Left lung (tissue), 14 donors: Measurements from ENCODE around the gene DNAJB14. TPM values are rescaled to one million over a fixed set of nuclear protein-coding genes. Genes with fewer than 3 reads are reported as not detected.

Experiments used
- ATAC-seq: fragments of 200-7000 bp; cut with Tn5 transposase; one replicate; pipeline ENCODE4 v1.9.1; 2020; ENCODE audit warnings: moderate library complexity
- DNase-seq, 4 donors: peaks; one replicate each; pipeline ENCODE4 v3.0.0-alpha.2; 2013 to 2020
- H3K27ac ChIP-seq, 2 donors: fragments of 200-600 bp; sonication (generic) in 1 of 2; one replicate each; pipeline versions ENCODE4 v1.5.0 to v1.8.0; 2020 to 2021
- H3K27me3 ChIP-seq, 2 donors: fragments of 200-600 bp; sonication (generic) in 1 of 2; one replicate each; pipeline versions ENCODE4 v1.5.0 to v1.8.0; 2020 to 2021
- H3K36me3 ChIP-seq, 2 donors: fragments of 200-600 bp; sonication (generic) in 1 of 2; one replicate each; pipeline versions ENCODE4 v1.5.0 to v1.8.0; 2020 to 2021
- H3K4me1 ChIP-seq, 2 donors: fragments of 200-600 bp; one replicate each; pipeline ENCODE4 v1.8.0; 2021
- H3K4me3 ChIP-seq, 2 donors: fragments of 200-600 bp; sonication (generic) in 1 of 2; one replicate each; pipeline versions ENCODE4 v1.5.0 to v1.8.0; 2020 to 2021; ENCODE audit warnings: mild to moderate bottlenecking in 1 of 2
- H3K9me3 ChIP-seq, 2 donors: fragments of 200-600 bp; sonication (generic) in 1 of 2; one replicate each; pipeline versions ENCODE4 v1.5.0 to v1.8.0; 2020 to 2021
- CTCF ChIP-seq, 2 donors: fragments of 200-600 bp; sonication (generic) in 1 of 2; IDR thresholded peaks; one replicate each; pipeline versions ENCODE4 v1.5.0 to v1.8.0; 2021; ENCODE audit warnings: antibody characterized with exemption in 2 of 2
- intact Hi-C, 2 donors: fragments of 100-400 bp; cut with DNase I; formaldehyde crosslinking; loops; one replicate each; pipeline versions ENCODE4 v1.11.2 to v1.14.2; 2022
- long read RNA-seq, 12 donors: library from polyadenylated mRNA in 2 of 12; unstranded in 2 of 12; transcript quantifications; one replicate each; pipeline ENCODE4 v2.0.0 and lab custom pipeline, GENCODE V29; 2019 to 2026
- polyA plus RNA-seq, 6 donors: library from polyadenylated mRNA; unstranded; fragments of 120-200 nt; gene quantifications; one replicate each; pipeline ENCODE4 v1.2.1, GENCODE V29; 2013; ENCODE audit not compliant: insufficient read length in 6 of 6
- total RNA-seq, 2 donors: library from RNA; stranded (reverse); fragmentation: NEBNext Ultra II Directional; extraction: Animal tissue kit (Norgen Biotek cat#: 25700); gene quantifications; one replicate each; pipeline ENCODE4 v1.2.1, GENCODE V29; 2021
- donor health status: DM: no; HTN: yes; CAD: no.
- donor health status: DM: no; HTN: no; CAD: no.

The DNAJB14 gene
- total RNA-seq (10 to 100 TPM; 44.7 to 60.3 TPM), polyA plus RNA-seq (10 to 100 TPM; 45.5 to 53.0 (median 50.5) TPM)
- long read RNA-seq, donor 1, full-length matches to known transcripts = 9 of 9 reads
- long read RNA-seq, donor 1, partial matches to known transcripts = 0 of 9 reads
- long read RNA-seq, donor 1, other reads (novel, unspliced or antisense) = 0 of 9 reads
- long read RNA-seq, donor 2, full-length matches to known transcripts = 12 of 12 reads
- long read RNA-seq, donor 2, partial matches to known transcripts = 0 of 12 reads
- long read RNA-seq, donor 2, other reads (novel, unspliced or antisense) = 0 of 12 reads
- long read RNA-seq, donor 3, full-length matches to known transcripts = 2 of 2 reads
- long read RNA-seq, donor 3, partial matches to known transcripts = 0 of 2 reads
- long read RNA-seq, donor 3, other reads (novel, unspliced or antisense) = 0 of 2 reads
- long read RNA-seq, donor 4, full-length matches to known transcripts = 6 of 10 reads
- long read RNA-seq, donor 4, partial matches to known transcripts = 2 of 10 reads
- long read RNA-seq, donor 4, other reads (novel, unspliced or antisense) = 2 of 10 reads
- long read RNA-seq, donor 5, full-length matches to known transcripts = 5 of 5 reads
- long read RNA-seq, donor 5, partial matches to known transcripts = 0 of 5 reads
- long read RNA-seq, donor 5, other reads (novel, unspliced or antisense) = 0 of 5 reads
- long read RNA-seq, donor 6, full-length matches to known transcripts = 4 of 4 reads
- long read RNA-seq, donor 6, partial matches to known transcripts = 0 of 4 reads
- long read RNA-seq, donor 6, other reads (novel, unspliced or antisense) = 0 of 4 reads
- long read RNA-seq, donor 7, full-length matches to known transcripts = 6 of 6 reads
- long read RNA-seq, donor 7, partial matches to known transcripts = 0 of 6 reads
- long read RNA-seq, donor 7, other reads (novel, unspliced or antisense) = 0 of 6 reads
- long read RNA-seq, donor 8, full-length matches to known transcripts = 9 of 9 reads
- long read RNA-seq, donor 8, partial matches to known transcripts = 0 of 9 reads
- long read RNA-seq, donor 8, other reads (novel, unspliced or antisense) = 0 of 9 reads
- long read RNA-seq, donor 9 = 0 reads
- long read RNA-seq, donor 10, full-length matches to known transcripts = 2 of 2 reads
- long read RNA-seq, donor 10, partial matches to known transcripts = 0 of 2 reads
- long read RNA-seq, donor 10, other reads (novel, unspliced or antisense) = 0 of 2 reads
- long read RNA-seq, donor 11, full-length matches to known transcripts = 5 of 5 reads
- long read RNA-seq, donor 11, partial matches to known transcripts = 0 of 5 reads
- long read RNA-seq, donor 11, other reads (novel, unspliced or antisense) = 0 of 5 reads
- long read RNA-seq, donor 12, full-length matches to known transcripts = 4 of 4 reads
- long read RNA-seq, donor 12, partial matches to known transcripts = 0 of 4 reads
- long read RNA-seq, donor 12, other reads (novel, unspliced or antisense) = 0 of 4 reads

GRCh38 chr4:99946356-99947189, at the start of gene DNAJB14:
TSS of gene DNAJB14 (minus strand) at chr4:99946618. CDS start at chr4:99946571, 47 bp downstream.
- DNase-seq (peak; percentile 70 to 97 (median 83)), ATAC-seq (peak; percentile 64)
- Histone ChIP-seq H3K4me1 (peaks cover 13 to 69% of the 10 kb centered on the region in 2 donors), H3K36me3 (peaks cover 0 to 10% of the 10 kb centered on the region in 2 donors), H3K27me3 (no peaks in the 10 kb centered on the region), H3K4me3 (peak within 1 kb of the TSS; percentile 90 to 95), H3K9me3 (no peaks in the 10 kb centered on the region), H3K27ac (peak within 1 kb of the TSS; percentile 95 to 96)
- intact Hi-C loops = loop anchor here in 1 of 2 donors (5.0 to 10.0 kb wide), 3 partner anchors 52 to 384 kb away; partner anchors contain the start of genes DAPP1, LAMTOR3 and TRMT10A
- TF ChIP-seq CTCF (IDR thresholded peaks at IDR 0.05) = no peak

- ATAC-seq (no peak), DNase-seq (no peak)
- Histone ChIP-seq H3K27ac (no peak overlapping the region), H3K4me3 (no peak overlapping the region), H3K4me1 (no peaks in the 10 kb centered on the region), H3K9me3 (no peaks in the 10 kb centered on the region), H3K27me3 (no peaks in the 10 kb centered on the region), H3K36me3 (no peaks in the 10 kb centered on the region)
- TF ChIP-seq CTCF (IDR thresholded peaks at IDR 0.05) = no peak
- intact Hi-C loops = no loop called here
Observed at GRCh38 chr4:99991741-99992140, 45.3 kb upstream of the DNAJB14 start.

- intact Hi-C loops = no loop called here
- Histone ChIP-seq H3K9me3 (no peaks in the 10 kb centered on the region), H3K27me3 (no peaks in the 10 kb centered on the region), H3K4me3 (no peak overlapping the region), H3K36me3 (no peaks in the 10 kb centered on the region), H3K4me1 (no peaks in the 10 kb centered on the region), H3K27ac (no peak overlapping the region)
- ATAC-seq (no peak), DNase-seq (no peak)
- TF ChIP-seq CTCF (IDR thresholded peaks at IDR 0.05) = no peak
Observed at GRCh38 chr4:99987681-99988080, 41.3 kb upstream of the DNAJB14 start.

GRCh38 chr4:99986792-99987191, 40.4 kb upstream of the DNAJB14 start:
- no peaks in the 10 kb centered on the region for H3K9me3 ChIP-seq
- no peak for DNase-seq
- no peaks in the 10 kb centered on the region for H3K4me1 ChIP-seq
- H3K36me3 ChIP-seq = no peaks in the 10 kb centered on the region
- intact Hi-C loops = no loop called here
- TF ChIP-seq CTCF (IDR thresholded peaks at IDR 0.05) = no peak
- H3K27ac ChIP-seq = no peak overlapping the region
- H3K27me3 ChIP-seq = no peaks in the 10 kb centered on the region
- ATAC-seq = no peak
- H3K4me3 ChIP-seq = no peak overlapping the region
